SH-SY5Y (cell line): ENCODE data around the gene CYTH4.

Experiments
- GATA2 ChIP-seq: IDR thresholded peaks from 2 replicates; pipeline ENCODE4 v1.6.1; 2011; ENCODE audit warnings: mild to moderate bottlenecking, low read depth, low read length
- GATA3 ChIP-seq: IDR thresholded peaks from 2 replicates; pipeline ENCODE4 v1.6.1; 2011; ENCODE audit warnings: low read depth, mild to moderate bottlenecking, low read length, moderate library complexity

GRCh38 chr22:37358917-37359316, 76.6 kb downstream of the CYTH4 start:
- TF ChIP-seq GATA2 (no peak), GATA3 (no peak)
